SK-N-SH (cell line): ENCODE data around the gene ADGRG3. TPM values are rescaled to one million over a fixed set of nuclear protein-coding genes. Genes with fewer than 3 reads are reported as not detected.

Experiments
- CTCF ChIA-PET: fragments of 300-600, 350-600 bp; formaldehyde crosslinking; extraction: SDS; loops from one replicate; lab custom pipeline; 2021; lab: Yijun Ruan, JAX
- POLR2A ChIA-PET: fragments of 350-600 bp; sonication (Branson Sonifier 250); formaldehyde crosslinking; extraction: SDS; loops from one replicate; lab custom pipeline; 2020; ENCODE audit warnings: antibody characterized with exemption, inconsistent platforms; lab: Yijun Ruan, JAX
- DNase-seq: peaks from one replicate; pipeline ENCODE4 v3.0.0; 2012
- H2AFZ ChIP-seq: fragments of 200-600 bp; sonication (generic); 2 replicates; pipeline ENCODE4 v1.8.1; 2016; ENCODE audit warnings: antibody characterized with exemption, mild to moderate bottlenecking, low read depth
- H3F3A ChIP-seq: fragments of 200-600 bp; sonication (generic); replicated peaks from 2 replicates; pipeline ENCODE3; 2016; ENCODE audit warnings: antibody characterized with exemption, mild to moderate bottlenecking; ENCODE audit not compliant: insufficient read depth
- H3K27ac ChIP-seq, 2 experiments: fragments of 200-500 bp in 1 of 2; fragments of 200-600 bp in 1 of 2; sonication (Bioruptor generic) in 1 of 2; sonication (generic), shearing (Covaris generic) in 1 of 2; 2 replicates each; pipeline versions ENCODE4 v1.5.1 to v1.6.1; 2014 to 2016; ENCODE audit warnings: low read depth in 2 of 2, inconsistent platforms in 1 of 2, low read length in 1 of 2, mild to moderate bottlenecking in 1 of 2, mixed read lengths in 1 of 2
- H3K27me3 ChIP-seq: fragments of 200-600 bp; sonication (generic), shearing (Covaris generic); 2 replicates; pipeline ENCODE4 v1.6.1; 2016; ENCODE audit warnings: mixed run types; ENCODE audit not compliant: insufficient read depth
- H3K36me3 ChIP-seq, 2 experiments: fragments of 200-500 bp in 1 of 2; fragments of 200-600 bp in 1 of 2; sonication (Bioruptor generic) in 1 of 2; sonication (generic) in 1 of 2; replicated peaks in 1 of 2; 2 replicates each; pipeline versions ENCODE3 to v1.5.1; 2014 to 2016; ENCODE audit warnings: low read length in 1 of 2, mild to moderate bottlenecking in 1 of 2; ENCODE audit not compliant: insufficient read depth in 2 of 2, control insufficient read depth in 1 of 2
- H3K4me1 ChIP-seq, 2 experiments: fragments of 200-500 bp in 1 of 2; fragments of 200-600 bp in 1 of 2; sonication (Bioruptor generic) in 1 of 2; sonication (generic), shearing (Covaris generic) in 1 of 2; 2 replicates each; pipeline versions ENCODE4 v1.5.1 to v1.6.1; 2014 to 2016; ENCODE audit warnings: low read depth in 1 of 2, low read length in 1 of 2, mixed run types in 1 of 2; ENCODE audit not compliant: insufficient read depth in 2 of 2, control insufficient read depth in 1 of 2
- H3K4me2 ChIP-seq: fragments of 200-600 bp; sonication (generic), shearing (Covaris generic); 2 replicates; pipeline ENCODE4 v1.6.1; 2017; ENCODE audit warnings: mixed run types
- H3K4me3 ChIP-seq, 2 experiments: fragments of 200-500 bp in 1 of 2; fragments of 200-600 bp in 1 of 2; sonication (Bioruptor generic) in 1 of 2; sonication (generic), shearing (Covaris generic) in 1 of 2; 2 replicates each; pipeline versions ENCODE4 v1.5.1 to v1.8.1; 2014 to 2016; ENCODE audit warnings: low read depth in 2 of 2, inconsistent platforms in 1 of 2, low read length in 1 of 2, mild to moderate bottlenecking in 1 of 2, mixed read lengths in 1 of 2, moderate library complexity in 1 of 2
- H3K79me2 ChIP-seq: fragments of 200-600 bp; sonication (generic); 2 replicates; pipeline ENCODE4 v1.8.1; 2017; ENCODE audit warnings: mild to moderate bottlenecking; ENCODE audit not compliant: insufficient read depth
- H3K9ac ChIP-seq: fragments of 200-600 bp; sonication (generic); 2 replicates; pipeline ENCODE4 v1.6.1; 2017; ENCODE audit warnings: mixed run types
- H3K9me2 ChIP-seq: fragments of 200-600 bp; sonication (generic); 2 replicates; pipeline ENCODE4 v1.6.1; 2017; ENCODE audit warnings: mixed run types
- H3K9me3 ChIP-seq: fragments of 200-600 bp; sonication (generic); 2 replicates; pipeline ENCODE4 v1.6.1; 2017; ENCODE audit warnings: mixed run types, mild to moderate bottlenecking, moderate library complexity
- H4K20me1 ChIP-seq: fragments of 200-600 bp; sonication (generic); 2 replicates; pipeline ENCODE4 v1.6.1; 2017; ENCODE audit warnings: mild to moderate bottlenecking, mixed run types; ENCODE audit not compliant: insufficient read depth
- EP300 ChIP-seq, 2 experiments: IDR thresholded peaks; 2 replicates each; pipeline versions ENCODE4 v1.4.0 to v1.6.1; 2012; ENCODE audit warnings: borderline replicate concordance in 1 of 2, low read depth in 1 of 2, low read length in 1 of 2
- FOSL2 ChIP-seq: IDR thresholded peaks from 2 replicates; pipeline ENCODE4 v1.4.0; 2012; ENCODE audit warnings: low read depth, mild to moderate bottlenecking, moderate library complexity, borderline replicate concordance
- GABPA ChIP-seq: IDR thresholded peaks from 2 replicates; pipeline ENCODE4 v1.4.0; 2012; ENCODE audit warnings: low read depth, mild to moderate bottlenecking
- JUND ChIP-seq: IDR thresholded peaks from 2 replicates; pipeline ENCODE4 v1.4.0; 2012
- RAD21 ChIP-seq: IDR thresholded peaks from 2 replicates; pipeline ENCODE4 v1.6.1; 2012; ENCODE audit warnings: mild to moderate bottlenecking, low read length
- RXRA ChIP-seq: IDR thresholded peaks from 2 replicates; pipeline ENCODE4 v1.4.0; 2012; ENCODE audit warnings: low read depth, mild to moderate bottlenecking, borderline replicate concordance
- TAF1 ChIP-seq: IDR thresholded peaks from 2 replicates; pipeline ENCODE4 v1.6.1; 2012; ENCODE audit warnings: low read depth, mild to moderate bottlenecking, low read length, moderate library complexity, borderline replicate concordance
- TEAD4 ChIP-seq: IDR thresholded peaks from 2 replicates; pipeline ENCODE4 v1.4.0; 2012; ENCODE audit warnings: mild to moderate bottlenecking, borderline replicate concordance; ENCODE audit not compliant: insufficient read depth
- WGBS: methylation state at CpG from one replicate; pipeline ENCODE4 v1.1.6; 2017; ENCODE audit warnings: low lambda C conversion rate; 5-methylcytosine and 5-hydroxymethylcytosine counted together
- polyA plus RNA-seq, 3 experiments: library from polyadenylated mRNA; depleted of rRNA; stranded (reverse); fragments of >200 nt; gene quantifications; 2 replicates each; pipeline ENCODE4 v1.2.3, GENCODE V29; 2012
- TF ChIP-seq, protein P1 (sequence below): fragments of 150-350 bp; IDR thresholded peaks from 2 replicates; pipeline ENCODE4 v1.6.1; 2016; ENCODE audit warnings: mild to moderate bottlenecking, low read depth, low read length
- TF ChIP-seq, protein P2 (sequence below): IDR thresholded peaks from 2 replicates; pipeline ENCODE4 v1.4.0; 2012; ENCODE audit warnings: low read depth, borderline replicate concordance
- TF ChIP-seq, protein P3 (sequence below): IDR thresholded peaks from 2 replicates; pipeline ENCODE4 v1.4.0; 2012; ENCODE audit warnings: low read depth

ADGRG3 gene
- polyA plus RNA-seq, 1 of the 3 experiments (the other 2 are of a cell fraction): not detected

- Histone ChIP-seq H2AFZ (no peak overlapping the region), H3K4me1 (peaks cover 0 to 8% of the 10 kb centered on the region in 2 experiments; a peak in 1 of 4 replicates), H3K27ac (no peak overlapping the region), H3K4me3 (no peak overlapping the region), H4K20me1 (no peaks in the 10 kb centered on the region), H3K36me3 (no peaks in the 10 kb centered on the region), H3K9me3 (no peaks in the 10 kb centered on the region), H3K9ac (no peak overlapping the region), H3K9me2 (no peaks in the 10 kb centered on the region), H3K4me2 (no peak overlapping the region), H3K27me3 (peaks cover 7% of the 10 kb centered on the region; the same call in 1 of the 2 replicates), H3F3A (no peaks in the 10 kb centered on the region), H3K79me2 (no peaks in the 10 kb centered on the region)
- CTCF ChIA-PET: interaction anchor here (0.8 to 2.1 kb wide), 3 partner anchors 24 to 81 kb away, joined by 3 to 7 read pairs (median 4); no protein-coding TSS in a partner anchor
- DNase-seq: no peak
- WGBS: 52% methylated on average over 3 of the region's 3 CpGs
- no peak for TF ChIP-seq TEAD4
- TF ChIP-seq TAF1: no peak
- TF ChIP-seq JUND: no peak
- no peak for TF ChIP-seq FOSL2
- TF ChIP-seq, protein P1, sequence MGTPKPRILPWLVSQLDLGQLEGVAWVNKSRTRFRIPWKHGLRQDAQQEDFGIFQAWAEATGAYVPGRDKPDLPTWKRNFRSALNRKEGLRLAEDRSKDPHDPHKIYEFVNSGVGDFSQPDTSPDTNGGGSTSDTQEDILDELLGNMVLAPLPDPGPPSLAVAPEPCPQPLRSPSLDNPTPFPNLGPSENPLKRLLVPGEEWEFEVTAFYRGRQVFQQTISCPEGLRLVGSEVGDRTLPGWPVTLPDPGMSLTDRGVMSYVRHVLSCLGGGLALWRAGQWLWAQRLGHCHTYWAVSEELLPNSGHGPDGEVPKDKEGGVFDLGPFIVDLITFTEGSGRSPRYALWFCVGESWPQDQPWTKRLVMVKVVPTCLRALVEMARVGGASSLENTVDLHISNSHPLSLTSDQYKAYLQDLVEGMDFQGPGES: no peak
- no peak for TF ChIP-seq RAD21
- no peak for TF ChIP-seq EP300 (IDR thresholded peaks at IDR 0.05; ENCODE audit: borderline replicate concordance in 1 of 2, low read depth in 1 of 2, low read length in 1 of 2)
- no peak for TF ChIP-seq RXRA
- POLR2A ChIA-PET: no interaction called here
Measured at GRCh38 chr16:57672416-57672815, 4.3 kb downstream of the ADGRG3 start.

- WGBS: 64% methylated on average over 2 of the region's 2 CpGs
- Histone ChIP-seq H3K4me2 (no peak overlapping the region), H3K9me2 (no peaks in the 10 kb centered on the region), H3F3A (no peaks in the 10 kb centered on the region), H3K4me1 (peaks cover 0 to 6% of the 10 kb centered on the region in 2 experiments; a peak in 1 of 4 replicates), H3K9me3 (no peaks in the 10 kb centered on the region), H3K79me2 (no peaks in the 10 kb centered on the region), H3K27me3 (peaks cover 7% of the 10 kb centered on the region; the same call in 1 of the 2 replicates), H3K27ac (no peak overlapping the region), H4K20me1 (no peaks in the 10 kb centered on the region), H3K4me3 (no peak overlapping the region), H3K36me3 (no peaks in the 10 kb centered on the region), H2AFZ (no peak overlapping the region), H3K9ac (no peak overlapping the region)
- TF ChIP-seq TAF1 (no peak), GABPA (no peak)
- TF ChIP-seq, protein P2, sequence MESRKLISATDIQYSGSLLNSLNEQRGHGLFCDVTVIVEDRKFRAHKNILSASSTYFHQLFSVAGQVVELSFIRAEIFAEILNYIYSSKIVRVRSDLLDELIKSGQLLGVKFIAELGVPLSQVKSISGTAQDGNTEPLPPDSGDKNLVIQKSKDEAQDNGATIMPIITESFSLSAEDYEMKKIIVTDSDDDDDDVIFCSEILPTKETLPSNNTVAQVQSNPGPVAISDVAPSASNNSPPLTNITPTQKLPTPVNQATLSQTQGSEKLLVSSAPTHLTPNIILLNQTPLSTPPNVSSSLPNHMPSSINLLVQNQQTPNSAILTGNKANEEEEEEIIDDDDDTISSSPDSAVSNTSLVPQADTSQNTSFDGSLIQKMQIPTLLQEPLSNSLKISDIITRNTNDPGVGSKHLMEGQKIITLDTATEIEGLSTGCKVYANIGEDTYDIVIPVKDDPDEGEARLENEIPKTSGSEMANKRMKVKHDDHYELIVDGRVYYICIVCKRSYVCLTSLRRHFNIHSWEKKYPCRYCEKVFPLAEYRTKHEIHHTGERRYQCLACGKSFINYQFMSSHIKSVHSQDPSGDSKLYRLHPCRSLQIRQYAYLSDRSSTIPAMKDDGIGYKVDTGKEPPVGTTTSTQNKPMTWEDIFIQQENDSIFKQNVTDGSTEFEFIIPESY: no peak
- TF ChIP-seq, protein P3, sequence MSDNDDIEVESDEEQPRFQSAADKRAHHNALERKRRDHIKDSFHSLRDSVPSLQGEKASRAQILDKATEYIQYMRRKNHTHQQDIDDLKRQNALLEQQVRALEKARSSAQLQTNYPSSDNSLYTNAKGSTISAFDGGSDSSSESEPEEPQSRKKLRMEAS: no peak
- CTCF ChIA-PET: interaction anchor here (2.1 kb wide), 1 partner anchor 24 kb away, joined by 7 read pairs; no protein-coding TSS in a partner anchor
- POLR2A ChIA-PET: no interaction called here
- no peak for DNase-seq
Measured at GRCh38 chr16:57672824-57673223, 4.7 kb downstream of the ADGRG3 start.
